A549 (cell line): ENCODE results near the gene SNCB. TPM values are rescaled to one million over a fixed set of nuclear protein-coding genes. Genes with fewer than 3 reads are reported as not detected.
A peak's percentile ranks its signal among the peaks of the same experiment; 100 is the strongest.

ENCODE experiments used
- ATAC-seq, 2 experiments: fragments of 200-7000 bp in 1 of 2; fragments of >200 bp in 1 of 2; cut with Nextera tagmentation in 1 of 2; cut with Tn5 transposase in 1 of 2; 3 replicates each; pipeline versions ENCODE4 v1.8.0 to v1.9.1; 2018 to 2020; ENCODE audit warnings: mild to moderate bottlenecking in 1 of 2, moderate library complexity in 1 of 2
- CTCF ChIA-PET: fragments of 300-600 bp; sonication (Branson Sonifier 250); formaldehyde crosslinking; extraction: SDS; loops from one replicate; lab custom pipeline; 2021; ENCODE audit warnings: antibody characterized with exemption, inconsistent platforms; lab: Yijun Ruan, JAX
- POLR2A ChIA-PET: fragments of 350-600 bp; formaldehyde crosslinking; extraction: SDS; loops from one replicate; lab custom pipeline; 2021; ENCODE audit warnings: antibody characterized with exemption, inconsistent platforms; lab: Yijun Ruan, JAX
- DNase-seq, 2 experiments: peaks; one replicate each; pipeline versions ENCODE4 v3.0.0 to v3.0.0-alpha.2; 2011 to 2016; ENCODE audit warnings: low read depth in 1 of 2, low spot score in 1 of 2
- FAIRE-seq: peaks from 2 replicates; lab custom pipeline; 2011; peaks lifted over from hg19 to GRCh38; lab: Jason Lieb, UNC
- H3K27ac ChIP-seq, 2 experiments: fragments of >200 bp; sonication (Bioruptor Twin); formaldehyde crosslinking; 3 replicates each; pipeline ENCODE4 v1.5.1; 2016 to 2017
- H3K4me1 ChIP-seq: fragments of >200 bp; sonication (Bioruptor Twin); formaldehyde crosslinking; 3 replicates; pipeline ENCODE4 v1.6.1; 2016
- H3K4me2 ChIP-seq: fragments of >200 bp; sonication (Bioruptor Twin); formaldehyde crosslinking; 3 replicates; pipeline ENCODE4 v1.6.1; 2016
- H3K4me3 ChIP-seq: fragments of >200 bp; sonication (Bioruptor Twin); formaldehyde crosslinking; 3 replicates; pipeline ENCODE4 v1.5.1; 2016
- H3K9me3 ChIP-seq: fragments of >200 bp; sonication (Bioruptor Twin); formaldehyde crosslinking; 3 replicates; pipeline ENCODE4 v1.6.1; 2016
- BHLHE40 ChIP-seq: IDR thresholded peaks from 2 replicates; pipeline ENCODE4 v1.6.1; 2012; ENCODE audit warnings: low read depth, low read length, inconsistent platforms
- CBX2 ChIP-seq: fragments of 200-600 bp; sonication (generic); IDR thresholded peaks from 2 replicates; pipeline ENCODE4 v1.6.1; 2016; ENCODE audit warnings: low read depth, mild to moderate bottlenecking, borderline replicate concordance
- CBX8 ChIP-seq: fragments of 200-600 bp; sonication (generic); IDR thresholded peaks from 2 replicates; pipeline ENCODE4 v1.6.1; 2016
- EHMT2 ChIP-seq: fragments of 200-600 bp; sonication (generic); IDR thresholded peaks from 2 replicates; pipeline ENCODE4 v1.6.1; 2016; ENCODE audit warnings: antibody characterized with exemption, low read depth, mild to moderate bottlenecking, moderate library complexity
- HMGXB4 ChIP-seq: fragments of 250-450 bp; sonication (Bioruptor Pico); IDR thresholded peaks from 2 replicates; pipeline ENCODE4 v1.5.0; 2021; ENCODE audit warnings: mild to moderate bottlenecking, moderate library complexity, borderline replicate concordance
- KDM1A ChIP-seq: fragments of 200-600 bp; sonication (generic); IDR thresholded peaks from 2 replicates; pipeline ENCODE4 v1.6.1; 2016; ENCODE audit warnings: low read depth, mild to moderate bottlenecking
- KDM5A ChIP-seq: fragments of 200-600 bp; sonication (generic); IDR thresholded peaks from 2 replicates; pipeline ENCODE4 v1.6.1; 2016; ENCODE audit warnings: antibody characterized with exemption, mild to moderate bottlenecking
- POLR2AphosphoS2 ChIP-seq: conservative IDR thresholded peaks from 2 replicates; pipeline ENCODE4 v1.6.1; 2012; ENCODE audit warnings: low read length, improper control_type of control experiment, inconsistent platforms
- RCOR1 ChIP-seq: fragments of 150-350 bp; IDR thresholded peaks from 2 replicates; pipeline ENCODE4 v1.6.1; 2014; ENCODE audit warnings: antibody characterized with exemption, low read length, low read depth
- REST ChIP-seq: fragments of 200-600 bp; sonication (generic); IDR thresholded peaks from 2 replicates; pipeline ENCODE4 v1.6.1; 2016; ENCODE audit warnings: antibody characterized with exemption, mild to moderate bottlenecking, moderate library complexity
- TP53 ChIP-seq: fragments of 250-450 bp; sonication (Bioruptor Pico); IDR thresholded peaks from 2 replicates; pipeline ENCODE4 v1.5.0; 2021; ENCODE audit warnings: mild to moderate bottlenecking, moderate library complexity
- USF2 ChIP-seq: fragments of 450-650 bp; IDR thresholded peaks from 2 replicates; pipeline ENCODE4 v1.6.1; 2014; ENCODE audit warnings: antibody characterized with exemption
- ZSCAN20 ChIP-seq: fragments of 250-450 bp; sonication (Bioruptor Pico); IDR thresholded peaks from 2 replicates; pipeline ENCODE4 v1.8.0; 2022; ENCODE audit warnings: mild to moderate bottlenecking, moderate library complexity
- WGBS: methylation state at CpG from one replicate; pipeline ENCODE4 v1.1.6; 2017; ENCODE audit errors: missing lambda C conversion rate; 5-methylcytosine and 5-hydroxymethylcytosine counted together
- polyA plus RNA-seq, 4 experiments: library from polyadenylated mRNA; depleted of rRNA in 3 of 4; stranded (reverse); fragments of >200 nt; fragmentation: RNase III in 1 of 4; extraction: RNeasy Plus Mini Kit Qiagen cat#74134 plus additional on column Dnase treatment in 1 of 4; gene quantifications; 2 replicates in 3 of 4; 3 replicates in 1 of 4; pipeline ENCODE4 v1.2.3, GENCODE V29; 2011 to 2017

Gene SNCB
- polyA plus RNA-seq, 2 of the 4 experiments (the other 2 are of a cell fraction): 0.37 to 0.74 TPM

- Histone ChIP-seq H3K9me3 (no peaks in the 10 kb centered on the region), H3K4me2 (no peak overlapping the region), H3K4me3 (no peak overlapping the region), H3K27ac (no peak overlapping the region), H3K4me1 (peaks cover under 1% of the 10 kb centered on the region; the same call in 1 of the 3 replicates)
- FAIRE-seq (no peak), DNase-seq (no peak), ATAC-seq (no peak)
- ChIA-PET CTCF (interaction anchor here (1.0 to 9.9 kb wide), 4 partner anchors 28 to 459 kb away, joined by 3 to 123 read pairs (median 6); no protein-coding TSS in a partner anchor), POLR2A (no interaction called here)
- 88% methylated on average over 17 of the region's 18 CpGs for WGBS
- TF ChIP-seq TP53 (CRISPR knock-in tag) (no peak), POLR2AphosphoS2 (no peak), ZSCAN20 (CRISPR knock-in tag) (no peak), USF2 (no peak)
Observed at GRCh38 chr5:176653401-176654385, 23.4 kb upstream of the SNCB start.

GRCh38 chr5:176652136-176652535 is 21.8 kb upstream of the SNCB start:
- ChIA-PET POLR2A (no interaction called here), CTCF (interaction anchor here (0.6 to 9.9 kb wide), 6 partner anchors 8 to 460 kb away, joined by 3 to 123 read pairs (median 3); no protein-coding TSS in a partner anchor)
- no peak for TF ChIP-seq BHLHE40
- TF ChIP-seq EHMT2: no peak
- TF ChIP-seq CBX8: no peak
- no peak for TF ChIP-seq KDM5A
- TF ChIP-seq HMGXB4: no peak
- no peak for TF ChIP-seq USF2
- no peak for TF ChIP-seq CBX2
- TF ChIP-seq REST: no peak
- TF ChIP-seq RCOR1: no peak
- TF ChIP-seq KDM1A: no peak
- WGBS: 80% methylated on average over 7 of the region's 8 CpGs
- ATAC-seq (no peak), FAIRE-seq (no peak), DNase-seq (peak in 1 of 2 experiments; percentile 38)
- peaks cover 8% of the 10 kb centered on the region for H3K4me1 ChIP-seq
- no peak overlapping the region for H3K27ac ChIP-seq
- no peaks in the 10 kb centered on the region for H3K9me3 ChIP-seq
- no peak overlapping the region for H3K4me3 ChIP-seq
- H3K4me2 ChIP-seq: no peak overlapping the region
